ENCODE results near the gene ADARB1.

DNA sequence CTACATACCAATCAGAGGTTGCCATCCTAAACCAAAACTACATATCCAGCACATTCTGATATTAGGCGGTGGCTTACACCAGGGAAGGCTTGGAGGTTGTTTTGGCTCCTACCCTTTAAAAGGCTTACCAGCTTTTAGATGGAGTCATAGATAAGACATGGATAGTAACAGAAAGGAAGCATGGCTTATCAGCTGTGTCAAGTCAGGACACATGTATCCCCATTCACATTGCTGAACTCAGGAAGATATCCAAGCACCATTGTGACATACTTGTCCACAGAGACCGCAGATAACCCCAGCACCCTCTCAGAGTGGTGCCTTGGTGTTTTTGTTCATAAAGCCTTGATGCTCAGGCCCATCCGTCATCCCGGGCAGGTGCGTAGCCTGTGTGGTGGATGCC lies 39.7 kb downstream of the ADARB1 start:
- no peak for TF ChIP-seq ELF4 (CRISPR knock-in tag; IDR thresholded peaks at IDR 0.05)
- TF ChIP-seq GATA2 (CRISPR knock-in tag; IDR thresholded peaks at IDR 0.05): no peak
- no peak for TF ChIP-seq BACH1 (tag; IDR thresholded peaks at IDR 0.05)
- no peak for TF ChIP-seq MTA3 (IDR thresholded peaks at IDR 0.05; ENCODE audit: borderline replicate concordance)
- TF ChIP-seq POLR2AphosphoS5 (IDR thresholded peaks at IDR 0.05; ENCODE audit: control insufficient read depth, insufficient read depth, low read depth, low read length): no peak
- TF ChIP-seq DPF2 (IDR thresholded peaks at IDR 0.05): no peak
- TF ChIP-seq CREB1 (IDR thresholded peaks at IDR 0.05): no peak
- TF ChIP-seq CREB1 (CRISPR knock-in tag; IDR thresholded peaks at IDR 0.05): no peak
- TF ChIP-seq RAD21 (CRISPR knock-in tag; conservative IDR thresholded peaks at IDR 0.05 in 1 of 2, IDR thresholded peaks at IDR 0.05 in 1 of 2): no peak
- TF ChIP-seq, protein P1, sequence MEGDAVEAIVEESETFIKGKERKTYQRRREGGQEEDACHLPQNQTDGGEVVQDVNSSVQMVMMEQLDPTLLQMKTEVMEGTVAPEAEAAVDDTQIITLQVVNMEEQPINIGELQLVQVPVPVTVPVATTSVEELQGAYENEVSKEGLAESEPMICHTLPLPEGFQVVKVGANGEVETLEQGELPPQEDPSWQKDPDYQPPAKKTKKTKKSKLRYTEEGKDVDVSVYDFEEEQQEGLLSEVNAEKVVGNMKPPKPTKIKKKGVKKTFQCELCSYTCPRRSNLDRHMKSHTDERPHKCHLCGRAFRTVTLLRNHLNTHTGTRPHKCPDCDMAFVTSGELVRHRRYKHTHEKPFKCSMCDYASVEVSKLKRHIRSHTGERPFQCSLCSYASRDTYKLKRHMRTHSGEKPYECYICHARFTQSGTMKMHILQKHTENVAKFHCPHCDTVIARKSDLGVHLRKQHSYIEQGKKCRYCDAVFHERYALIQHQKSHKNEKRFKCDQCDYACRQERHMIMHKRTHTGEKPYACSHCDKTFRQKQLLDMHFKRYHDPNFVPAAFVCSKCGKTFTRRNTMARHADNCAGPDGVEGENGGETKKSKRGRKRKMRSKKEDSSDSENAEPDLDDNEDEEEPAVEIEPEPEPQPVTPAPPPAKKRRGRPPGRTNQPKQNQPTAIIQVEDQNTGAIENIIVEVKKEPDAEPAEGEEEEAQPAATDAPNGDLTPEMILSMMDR (IDR thresholded peaks at IDR 0.05 in 2 of 3, conservative IDR thresholded peaks at IDR 0.05 in 1 of 3; ENCODE audit: insufficient read depth in 2 of 3, low read depth in 1 of 3, low read length in 3 of 3): no peak

Measured in K562 (cell line).